GM08714 (cell line): ENCODE data around the gene MVD.
A peak's percentile ranks its signal among the peaks of the same experiment; 100 is the strongest.

Experiments used
- H3K4me3 ChIP-seq: fragments of 200-500 bp; sonication (Bioruptor generic); 2 replicates; pipeline ENCODE4 v1.5.1; 2014; ENCODE audit warnings: mild to moderate bottlenecking, low read length, inconsistent platforms
- ZNF274 ChIP-seq: IDR thresholded peaks from 2 replicates; pipeline ENCODE4 v1.6.1; 2012; ENCODE audit warnings: mild to moderate bottlenecking, low read depth, low read length

The MVD gene

GRCh38 chr16:88701581-88702370 lies 38.9 kb upstream of the MVD start:
- peak overlapping the region; percentile 24; the same call in 1 of the 2 replicates for H3K4me3 ChIP-seq
- TF ChIP-seq ZNF274: no peak

DNA sequence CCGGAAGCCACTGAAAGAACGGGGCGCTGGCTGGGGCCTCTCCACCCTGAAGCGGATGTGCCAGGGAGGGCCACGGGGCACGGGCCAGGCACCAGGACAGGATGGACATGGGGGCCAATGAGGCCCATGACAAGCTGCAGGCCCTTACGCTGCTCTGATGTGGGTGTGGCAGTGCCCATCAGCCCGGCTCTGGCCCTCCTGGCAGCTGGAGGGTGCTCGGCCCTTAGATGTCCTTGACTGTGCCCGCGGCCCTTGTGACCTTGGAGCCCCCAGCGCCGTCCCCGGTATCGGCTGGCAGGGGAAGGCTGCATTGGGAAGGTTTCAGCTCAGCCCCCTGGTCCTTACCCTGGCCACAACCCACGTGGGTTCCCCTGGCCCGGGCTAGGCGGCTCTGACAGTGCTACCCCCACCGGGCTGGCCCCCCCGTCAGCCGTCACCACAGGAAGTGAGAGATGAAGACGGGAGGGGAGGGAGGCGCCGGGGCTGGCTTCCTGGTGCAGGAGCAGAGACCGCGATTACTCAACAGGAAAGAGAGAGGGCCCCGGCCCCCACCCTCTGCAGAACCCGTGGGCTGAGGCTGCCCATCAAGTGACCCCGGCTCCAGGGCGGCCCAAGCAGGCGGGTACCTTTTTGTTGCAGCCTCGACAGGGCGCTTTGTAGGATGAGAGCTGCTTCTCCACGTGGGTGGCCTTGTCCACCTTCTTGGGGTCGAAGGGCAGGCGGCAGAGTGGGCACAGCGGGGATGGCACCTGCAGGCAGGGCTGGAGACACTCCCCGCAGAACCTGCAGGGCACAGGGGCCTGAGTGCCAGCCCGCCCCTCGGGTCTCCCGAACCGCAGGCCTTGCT lies 38.0 kb upstream of the MVD start:
- no peak for TF ChIP-seq ZNF274
- peak overlapping the region; percentile 24; the same call in 1 of the 2 replicates for H3K4me3 ChIP-seq

GRCh38 chr16:88700322-88700635 lies 37.4 kb upstream of the MVD start:
- no peak for TF ChIP-seq ZNF274
- H3K4me3 ChIP-seq: no peak overlapping the region; the same call in 1 of the 2 replicates

DNA sequence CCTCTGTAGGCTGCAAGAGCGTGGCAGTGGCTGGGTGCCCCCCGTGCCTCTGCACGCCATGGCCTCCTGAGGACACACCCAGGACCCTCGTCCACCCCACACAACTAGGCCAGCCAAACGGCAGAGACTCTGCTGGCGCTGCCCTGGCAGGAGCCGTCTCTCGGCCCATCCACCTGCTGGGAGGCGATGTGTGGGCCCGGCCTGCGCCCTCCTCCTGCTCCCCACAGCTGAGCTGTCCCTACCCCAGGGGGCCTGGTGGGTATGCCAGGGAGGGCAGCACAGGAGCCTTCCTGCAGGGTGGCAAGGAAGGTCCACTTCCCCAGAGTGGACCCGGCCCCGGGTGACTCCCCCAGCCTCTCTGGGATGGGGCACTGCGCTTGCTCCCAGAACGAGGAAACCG lies 36.3 kb upstream of the MVD start:
- TF ChIP-seq ZNF274: no peak
- H3K4me3 ChIP-seq: no peak overlapping the region

DNA sequence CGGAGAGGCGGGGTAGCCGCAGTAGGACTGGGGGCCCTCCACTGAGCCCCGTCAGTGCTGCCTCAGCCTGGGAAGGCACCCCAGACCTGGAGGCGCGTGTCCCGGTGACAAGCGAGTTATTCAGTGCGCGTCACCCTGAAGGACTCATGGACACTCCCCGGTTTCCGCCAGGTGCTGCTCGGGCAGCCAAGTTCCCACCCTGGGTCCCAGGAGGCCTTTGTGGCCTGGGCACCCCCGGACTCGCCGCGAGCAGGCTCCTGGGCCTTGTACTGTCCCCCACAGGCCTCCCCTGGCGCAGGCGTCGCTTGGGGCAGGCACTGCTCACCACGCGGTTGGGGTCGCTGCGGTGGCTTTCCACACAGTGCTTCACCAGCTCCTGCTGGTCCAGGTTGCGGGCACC lies 35.8 kb upstream of the MVD start:
- no peak overlapping the region for H3K4me3 ChIP-seq
- TF ChIP-seq ZNF274: no peak

GRCh38 chr16:88697831-88698615 lies 35.1 kb upstream of the MVD start:
- no peak overlapping the region for H3K4me3 ChIP-seq

GRCh38 chr16:88697116-88697830 lies 34.4 kb upstream of the MVD start:
- no peak overlapping the region for H3K4me3 ChIP-seq
- TF ChIP-seq ZNF274: no peak

More at GRCh38 chr16:88697831-88698615, 35.1 kb upstream of the MVD start:
- no peak for TF ChIP-seq ZNF274

- TF ChIP-seq ZNF274: no peak
- no peak overlapping the region for H3K4me3 ChIP-seq
These were observed 33.5 kb upstream of the MVD start for GRCh38 chr16:88696441-88696840.

DNA sequence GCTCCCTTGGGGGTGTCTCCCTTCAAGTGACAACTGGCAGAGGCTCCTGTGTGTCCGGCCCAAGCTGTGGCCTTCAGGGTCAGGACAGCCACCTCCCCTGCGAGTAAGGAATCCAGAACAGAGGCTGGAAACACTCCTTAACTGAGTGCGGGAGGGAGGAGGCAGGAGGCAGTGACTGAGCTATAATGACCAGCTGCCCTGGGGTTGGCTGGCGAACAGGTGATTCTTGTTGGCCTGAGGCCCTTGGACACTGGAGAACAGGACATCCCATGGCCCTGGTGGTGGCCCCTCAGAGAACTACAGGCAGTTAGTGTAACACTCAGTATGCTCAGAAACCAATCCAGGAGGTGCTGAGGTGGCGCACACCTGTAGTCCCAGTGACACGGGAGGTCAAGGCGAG lies 32.9 kb upstream of the MVD start:
- TF ChIP-seq ZNF274: no peak
- no peak overlapping the region for H3K4me3 ChIP-seq

DNA sequence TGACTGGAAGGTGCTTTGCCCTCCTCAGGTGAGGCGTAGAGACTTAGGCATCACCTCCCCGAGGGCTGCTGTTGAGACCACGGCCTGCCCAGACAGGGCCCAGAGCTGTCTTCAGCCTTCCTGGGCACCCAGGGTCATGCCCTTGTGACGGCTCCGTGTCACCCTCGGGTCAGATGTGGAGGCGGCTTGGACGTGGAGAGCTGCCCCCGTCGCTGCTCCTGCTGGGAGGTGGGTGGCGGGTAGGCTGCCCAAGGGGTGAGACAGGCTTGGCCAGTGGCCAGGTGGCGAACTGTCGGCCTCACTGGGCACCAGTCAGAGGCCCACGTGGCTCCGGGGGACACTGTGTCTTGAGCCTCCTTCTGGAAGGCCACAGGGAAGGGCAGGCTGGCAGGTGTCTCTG lies 32.3 kb upstream of the MVD start:
- no peak overlapping the region for H3K4me3 ChIP-seq
- TF ChIP-seq ZNF274: no peak

DNA sequence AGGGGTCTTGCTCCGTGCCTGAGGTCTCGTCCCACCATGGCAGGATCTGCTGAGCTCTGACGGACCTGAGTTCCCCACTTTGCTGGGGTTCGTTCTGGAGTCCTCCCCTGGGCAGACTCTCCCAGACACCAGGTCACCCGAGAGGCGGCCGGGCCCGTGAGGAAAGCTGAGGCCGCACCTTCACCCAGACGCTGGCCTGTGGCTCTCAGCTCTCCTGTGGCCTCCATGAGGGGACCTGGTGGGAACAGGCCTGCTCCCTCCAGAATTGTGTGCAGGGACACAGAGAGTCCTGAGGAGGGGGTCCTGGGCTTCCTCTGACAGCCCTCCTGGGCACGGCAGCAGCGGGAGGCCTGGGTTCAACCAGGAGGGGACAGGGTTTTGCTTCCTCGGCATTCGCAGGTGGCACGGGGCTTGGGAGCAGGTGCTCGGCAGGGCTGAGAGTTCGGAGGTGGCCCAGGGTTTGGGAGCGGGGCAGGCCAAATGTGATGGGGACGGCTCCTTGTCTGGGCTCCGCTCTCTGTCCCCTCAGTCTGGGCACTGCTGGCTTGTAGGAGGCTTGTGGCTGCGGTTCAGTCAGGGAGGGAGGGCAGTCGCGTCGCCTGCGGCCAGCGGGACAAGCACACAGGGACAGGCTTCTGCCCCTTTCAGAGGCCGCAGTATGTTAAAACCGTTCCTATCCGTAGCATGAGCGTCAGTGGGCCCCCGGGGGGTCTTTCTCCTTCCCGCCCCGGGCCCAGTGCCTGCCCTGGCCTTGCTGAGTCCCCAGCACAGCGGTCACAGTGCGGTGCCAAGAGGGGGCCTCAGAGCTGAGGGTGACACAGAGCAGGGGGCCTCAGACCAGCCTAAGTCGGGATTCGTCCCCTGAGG lies 31.6 kb upstream of the MVD start:
- H3K4me3 ChIP-seq: no peak overlapping the region
- TF ChIP-seq ZNF274: no peak

DNA sequence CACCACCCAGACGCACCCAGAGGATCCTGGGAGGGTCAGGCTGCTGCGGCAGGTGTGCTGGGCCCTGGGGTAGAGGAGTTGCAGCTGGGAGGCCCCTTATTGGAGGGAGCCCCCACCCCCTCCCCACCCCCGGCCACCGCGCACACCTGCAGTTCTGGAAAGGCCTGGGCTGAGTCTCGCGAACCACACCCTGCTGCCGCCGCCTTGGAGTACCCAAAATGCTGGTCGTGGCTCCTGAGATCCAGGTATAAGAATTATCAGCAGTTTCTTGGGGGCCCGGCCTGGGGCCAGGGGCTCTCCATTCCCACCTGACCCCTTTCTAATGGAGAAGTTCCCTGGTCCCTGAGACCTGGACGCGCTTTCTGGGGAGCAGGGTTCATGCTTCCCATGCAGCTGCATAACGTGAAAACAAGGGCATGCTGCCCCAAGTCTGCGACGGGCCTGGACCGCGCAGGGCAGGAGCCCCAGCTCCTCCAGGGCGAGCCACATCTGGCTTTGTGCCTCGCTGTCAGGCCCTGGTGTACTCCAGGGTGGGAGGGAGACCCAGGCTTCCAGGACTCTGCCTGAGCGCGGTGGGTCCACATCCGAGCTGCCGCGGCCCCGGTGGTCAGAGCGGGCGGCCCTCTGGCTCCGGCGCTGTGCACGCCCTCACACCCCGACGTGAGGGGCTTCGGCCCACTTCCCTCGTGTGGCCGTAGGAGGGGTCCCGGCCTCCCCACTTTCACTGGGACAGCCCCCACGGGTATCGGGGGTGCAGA lies 30.7 kb upstream of the MVD start:
- no peak for TF ChIP-seq ZNF274
- H3K4me3 ChIP-seq: no peak overlapping the region
